Occipital lobe (tissue), 2 donors: ENCODE data around the gene RGPD8. TPM values are rescaled to one million over a fixed set of nuclear protein-coding genes. Genes with fewer than 3 reads are reported as not detected.
A peak's percentile ranks its signal among the peaks of the same experiment; 100 is the strongest.
"Not testable (repeated sequence)": the region's sequence is repeated elsewhere in the genome, so short reads cannot be mapped to it uniquely, and the experiment has no call there.

ENCODE experiments used
- DNase-seq: peaks from one replicate; lab custom pipeline; 2025; lab: John Stamatoyannopoulos, UW
- total RNA-seq: library from RNA; depleted of rRNA; stranded (reverse); fragments of >200 nt; gene quantifications from one replicate; pipeline ENCODE4 v1.2.3, GENCODE V29; 2014

RGPD8 gene
- total RNA-seq = 39.3 TPM

GRCh38 chr2:112433480-112433879 is at the start of gene RGPD8:
Gene RGPD8 (minus strand): TSS chr2:112433645. CDS start chr2:112433453, 192 bp downstream.
- DNase-seq = not testable (repeated sequence)

GRCh38 chr2:112483042-112483473 is 49.6 kb upstream of the RGPD8 start:
- peak; percentile 42 for DNase-seq

GRCh38 chr2:112482309-112483041 is 49.0 kb upstream of the RGPD8 start:
- DNase-seq = peak; percentile 56

DNA sequence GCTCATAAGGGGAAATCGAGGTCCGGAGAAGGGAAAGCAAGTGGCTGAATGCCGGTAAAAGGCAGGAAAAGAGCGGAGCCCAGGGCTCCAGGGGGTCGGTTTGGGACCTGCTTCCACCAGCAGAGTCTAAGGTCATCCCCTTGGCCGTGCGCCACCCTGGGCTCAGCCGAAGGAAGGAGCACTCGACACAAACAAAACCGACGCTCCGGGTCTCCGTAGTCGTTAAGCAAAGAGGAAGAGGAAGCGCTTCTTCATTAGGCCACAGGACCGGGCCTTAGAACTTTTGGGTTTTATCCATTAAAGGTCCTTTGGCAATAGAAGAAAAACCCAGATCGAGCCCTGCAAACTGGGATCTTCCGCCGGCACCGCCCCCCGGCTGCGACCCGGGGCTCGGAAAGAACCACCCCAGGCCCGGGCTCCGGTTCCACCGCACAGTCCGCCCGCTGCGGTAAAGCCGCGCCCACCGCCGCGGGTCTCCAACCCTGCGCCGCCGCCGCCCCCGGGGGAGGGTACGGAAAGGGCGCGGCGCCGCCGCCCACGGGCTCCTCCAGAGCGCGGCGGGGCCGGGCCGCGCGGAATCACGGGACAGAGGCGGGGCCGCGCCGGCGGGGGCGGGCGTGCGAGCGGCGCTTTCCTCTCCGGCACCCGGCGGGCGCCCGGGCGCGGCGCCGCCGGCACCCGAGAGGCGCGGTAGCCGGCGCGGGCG is 48.2 kb upstream of the RGPD8 start, which contains the start of gene TTL:
Gene TTL (plus strand): TSS at position 629 of the 706 bp plus-strand sequence. CDS start 189 bp downstream, outside the sequence.
- DNase-seq = peak; percentile 63

DNA sequence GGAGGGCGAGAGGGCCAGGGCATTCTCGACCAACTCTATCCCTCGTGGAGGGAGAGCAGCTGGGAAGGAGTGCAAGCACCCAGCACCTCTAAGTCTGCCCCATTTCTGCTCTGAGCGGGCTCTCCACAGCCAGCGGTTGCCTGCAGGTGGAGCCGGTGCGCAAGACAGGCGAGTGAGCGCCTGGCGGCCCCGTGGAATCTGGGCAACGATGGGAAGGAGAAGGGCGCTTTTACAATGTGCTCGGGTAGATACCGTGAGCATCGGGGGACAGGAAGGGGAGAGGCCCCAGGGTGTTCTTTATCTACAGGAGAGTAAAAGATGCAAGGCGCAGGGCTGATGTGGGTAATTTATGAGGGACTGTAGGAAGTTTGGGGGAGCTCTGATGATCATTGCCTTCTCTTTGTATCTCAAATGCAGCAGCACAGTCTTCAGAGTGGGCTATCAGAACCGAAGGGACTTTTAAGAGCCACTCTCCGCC is 47.6 kb upstream of the RGPD8 start:
- peak; percentile 80 for DNase-seq

DNA sequence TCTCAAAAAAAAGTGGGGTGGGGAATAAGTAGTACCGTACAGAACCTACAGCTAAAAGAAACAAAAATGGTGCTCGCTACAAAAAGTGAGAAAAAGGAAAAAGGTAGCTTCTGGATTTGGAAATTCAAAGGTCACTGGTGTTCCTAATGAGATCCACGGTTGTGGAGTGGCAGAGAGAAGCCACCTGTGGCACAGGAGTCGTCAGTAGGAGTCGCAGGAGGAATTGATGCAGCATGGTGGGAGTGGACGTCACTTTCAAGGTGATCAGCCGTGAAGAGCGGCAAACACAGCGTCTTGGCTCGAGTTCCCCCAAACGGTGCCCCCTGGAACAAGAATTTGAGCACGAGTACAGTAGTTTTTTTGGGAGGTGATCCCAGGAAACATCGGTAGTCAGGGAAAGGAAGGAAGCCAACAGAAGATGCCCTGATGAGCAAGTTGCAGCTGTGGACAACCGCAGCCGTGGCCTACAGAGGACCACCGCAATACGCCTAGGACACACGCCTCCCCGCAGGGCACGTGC is 47.1 kb upstream of the RGPD8 start:
- DNase-seq = no peak

DNA sequence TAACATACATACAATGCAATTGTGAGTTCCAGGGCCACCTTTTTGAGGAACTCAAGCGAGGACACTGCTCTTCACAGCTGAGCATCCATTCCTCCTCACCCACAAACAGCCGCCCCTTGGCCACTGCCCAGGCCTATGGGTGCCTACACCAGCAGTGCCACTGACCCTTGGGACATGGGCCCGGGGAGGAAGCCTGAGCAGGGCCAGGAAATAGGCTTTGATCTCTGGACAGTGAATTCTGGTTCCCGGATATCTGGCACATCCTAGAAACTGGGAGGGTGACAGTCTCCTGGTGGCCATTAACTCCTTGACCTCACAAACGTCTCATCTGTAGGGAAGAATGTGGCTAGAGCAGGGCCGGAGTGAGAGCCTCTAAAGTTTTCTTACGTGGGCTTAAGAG is 43.0 kb upstream of the RGPD8 start:
- no peak for DNase-seq

- no peak for DNase-seq
Observed at GRCh38 chr2:112474844-112475486, 41.5 kb upstream of the RGPD8 start.

GRCh38 chr2:112472547-112473263 is 39.3 kb upstream of the RGPD8 start:
- no peak for DNase-seq

GRCh38 chr2:112465382-112465781 is 31.9 kb upstream of the RGPD8 start:
- DNase-seq = no peak

DNA sequence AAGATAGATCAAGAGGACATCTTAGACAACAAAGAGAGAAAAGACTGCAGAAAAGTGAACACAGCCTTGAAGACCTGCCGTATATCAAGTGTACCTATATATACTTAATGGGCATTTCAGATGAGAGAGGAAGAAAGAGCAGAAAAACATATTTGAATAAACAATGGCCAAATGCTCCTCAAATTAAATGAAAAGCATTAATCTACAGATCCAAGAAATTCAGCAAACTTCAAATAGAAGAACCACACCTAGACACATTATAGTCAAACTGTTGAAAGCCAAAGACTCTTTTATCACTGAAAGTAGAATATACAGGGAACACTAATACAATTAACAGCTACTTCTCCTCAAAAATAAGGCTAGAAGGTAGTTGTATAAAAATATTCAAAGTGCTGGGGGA is 29.8 kb upstream of the RGPD8 start:
- DNase-seq = no peak

DNA sequence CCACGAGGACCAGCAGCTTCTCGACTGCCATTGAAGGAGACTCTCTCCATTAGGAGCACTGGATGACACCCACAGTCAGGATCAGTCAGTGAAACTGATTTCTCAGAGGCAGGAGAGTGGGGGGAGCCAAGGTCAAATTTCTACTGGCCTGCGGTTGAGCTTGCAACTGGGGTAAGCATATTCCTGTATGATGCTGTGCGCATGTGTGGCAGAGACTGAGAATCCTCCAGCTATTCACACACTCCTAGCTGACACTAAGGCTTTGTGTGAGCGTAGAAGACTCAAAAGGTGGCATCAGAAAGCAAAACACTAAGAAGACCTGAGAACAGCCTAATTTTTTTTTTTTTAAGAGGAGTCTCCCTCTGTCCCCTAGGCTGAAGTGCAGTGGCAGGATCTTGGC is 28.7 kb upstream of the RGPD8 start:
- DNase-seq = no peak

GRCh38 chr2:112459372-112459771 is 25.9 kb upstream of the RGPD8 start:
- no peak for DNase-seq

DNA sequence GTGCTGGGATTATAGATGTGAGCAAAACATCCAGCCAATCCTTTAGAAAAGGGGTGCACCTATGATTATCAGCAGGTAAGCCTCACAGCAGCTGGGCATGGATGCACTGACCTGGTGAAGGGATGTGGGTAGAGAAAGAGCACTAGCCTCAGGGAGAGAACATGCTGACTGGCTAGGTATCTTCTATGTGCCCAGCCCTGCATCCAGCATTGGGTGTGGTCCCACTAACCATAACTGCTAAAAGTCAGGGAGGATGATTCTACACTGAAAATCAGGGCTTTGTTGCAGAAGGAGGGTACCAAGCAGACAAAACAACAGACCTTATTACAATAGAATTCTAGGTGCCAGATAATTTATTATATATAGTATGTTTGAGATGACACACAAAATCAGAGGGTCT is 21.1 kb upstream of the RGPD8 start:
- no peak for DNase-seq

DNA sequence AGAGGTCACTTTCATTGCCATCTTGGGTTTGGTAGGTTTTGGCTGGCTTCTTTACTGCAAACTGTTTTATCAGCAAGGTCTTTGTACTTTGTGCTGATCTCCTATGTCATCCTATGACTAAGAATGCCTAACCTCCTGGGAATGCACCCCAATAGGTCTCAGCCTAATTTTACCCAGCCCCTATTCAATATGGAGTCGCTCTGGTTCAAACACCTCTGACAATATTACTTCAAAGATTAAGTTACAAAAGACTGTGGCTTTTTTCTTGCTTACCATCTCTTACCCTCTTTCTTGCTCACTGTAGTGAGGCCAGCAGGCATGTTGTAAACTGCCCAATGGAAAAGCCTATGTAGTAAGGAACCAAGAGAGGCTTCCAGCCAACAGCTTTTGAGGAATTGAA is 17.9 kb upstream of the RGPD8 start:
- DNase-seq = no peak

GRCh38 chr2:112449854-112450253 is 16.4 kb upstream of the RGPD8 start:
- DNase-seq = no peak

GRCh38 chr2:112444256-112444655 is 10.8 kb upstream of the RGPD8 start:
- not testable (repeated sequence) for DNase-seq

DNA sequence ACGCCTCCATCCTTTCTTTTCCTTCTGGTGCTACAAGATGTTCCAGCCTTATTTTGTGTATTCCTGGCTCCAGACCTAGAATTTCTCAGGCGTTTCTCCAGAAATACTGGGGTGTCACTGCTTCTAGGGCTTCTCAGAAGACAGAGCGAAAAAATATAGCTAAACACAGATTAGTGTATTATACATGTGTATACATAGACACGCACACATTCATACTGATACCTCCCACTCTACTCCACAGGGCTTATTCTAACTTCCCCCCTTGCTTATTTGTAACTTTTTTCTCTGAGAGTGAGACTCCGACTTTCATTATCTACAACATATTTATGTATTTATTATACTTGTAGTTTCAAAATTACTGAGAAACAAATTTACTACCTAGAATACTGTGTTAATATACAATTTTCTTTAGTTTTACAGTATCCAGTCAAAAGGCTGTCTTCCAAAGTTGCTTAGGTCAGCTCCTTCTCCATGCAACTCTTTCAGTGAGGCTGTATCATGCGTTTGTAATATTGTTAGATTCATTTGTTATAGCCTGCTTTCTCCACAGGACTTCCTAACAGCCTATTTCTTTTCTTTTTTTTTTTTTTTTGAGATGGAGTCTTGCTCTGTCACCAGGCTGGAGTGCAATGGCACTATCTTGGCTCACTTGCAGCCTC is 5.3 kb upstream of the RGPD8 start:
- DNase-seq = not testable (repeated sequence)

GRCh38 chr2:112437405-112437831 is 4.0 kb upstream of the RGPD8 start:
- not testable (repeated sequence) for DNase-seq

DNA sequence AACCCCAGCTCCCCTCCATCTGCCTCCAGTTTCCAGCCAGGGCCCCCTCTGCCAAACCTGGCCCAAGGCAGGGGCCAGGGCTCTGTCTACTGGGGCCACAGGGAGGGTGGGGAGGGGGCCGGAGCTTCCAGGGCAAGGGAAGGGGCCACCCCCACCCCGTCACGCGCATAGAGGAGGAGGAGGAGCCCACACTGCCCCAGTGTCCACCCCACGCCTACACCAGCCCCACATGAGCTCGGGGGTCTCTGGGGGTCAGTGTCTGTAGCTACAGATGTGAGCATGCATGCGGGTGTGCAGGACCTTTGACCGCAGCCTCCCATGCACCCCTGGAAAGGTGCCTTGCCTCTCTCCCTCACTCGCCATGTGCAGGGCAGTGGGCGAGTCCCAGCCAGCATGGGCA is 3.5 kb upstream of the RGPD8 start:
- not testable (repeated sequence) for DNase-seq
